OCI-LY1 (cell line): Measurements from ENCODE around the gene SEC22C.

Source experiments
- H2AFZ ChIP-seq: fragments of 200-600 bp; sonication (generic), shearing (Covaris generic); 2 replicates; pipeline ENCODE4 v1.6.0; 2014; ENCODE audit warnings: antibody characterized with exemption, mild to moderate bottlenecking, low read length
- H3F3A ChIP-seq: fragments of 200-600 bp; sonication (generic), shearing (Covaris generic); 2 replicates; pipeline ENCODE4 v1.6.0; 2014; ENCODE audit warnings: mild to moderate bottlenecking, antibody characterized with exemption, low read length, moderate library complexity; ENCODE audit not compliant: insufficient read depth
- H3K27ac ChIP-seq: fragments of 200-600 bp; sonication (generic); 2 replicates; pipeline ENCODE4 v1.5.1; 2014; ENCODE audit warnings: low read length, mixed run types, mild to moderate bottlenecking, low read depth; ENCODE audit not compliant: poor library complexity, severe bottlenecking
- H3K27me3 ChIP-seq: fragments of 200-600 bp; sonication (generic); 2 replicates; pipeline ENCODE4 v1.6.0; 2014; ENCODE audit warnings: antibody characterized with exemption, mild to moderate bottlenecking, low read length, moderate library complexity; ENCODE audit not compliant: insufficient read depth
- H3K36me3 ChIP-seq: fragments of 200-600 bp; sonication (generic); 2 replicates; pipeline ENCODE4 v1.6.1; 2014; ENCODE audit warnings: mild to moderate bottlenecking, antibody characterized with exemption, low read length, moderate library complexity, mixed read lengths; ENCODE audit not compliant: insufficient read depth
- H3K4me1 ChIP-seq: fragments of 200-600 bp; sonication (generic); 2 replicates; pipeline ENCODE4 v1.5.1; 2014; ENCODE audit warnings: mild to moderate bottlenecking, low read length, moderate library complexity; ENCODE audit not compliant: insufficient read depth, severe bottlenecking
- H3K4me2 ChIP-seq: fragments of 200-600 bp; sonication (generic), shearing (Covaris generic); 2 replicates; pipeline ENCODE4 v1.6.1; 2014; ENCODE audit warnings: low read length
- H3K4me3 ChIP-seq: fragments of 200-600 bp; sonication (generic); 2 replicates; pipeline ENCODE4 v1.5.1; 2014; ENCODE audit warnings: low read length, low read depth, mild to moderate bottlenecking, mixed read lengths; ENCODE audit not compliant: poor library complexity, severe bottlenecking
- H3K79me2 ChIP-seq: fragments of 200-600 bp; shearing (Covaris generic); 2 replicates; pipeline ENCODE4 v1.6.1; 2016; ENCODE audit warnings: mixed run types, low read length, mixed read lengths; ENCODE audit not compliant: insufficient read depth
- H3K9ac ChIP-seq: fragments of 200-600 bp; sonication (generic), shearing (Covaris generic); 2 replicates; pipeline ENCODE4 v1.6.1; 2014; ENCODE audit warnings: mild to moderate bottlenecking, low read length, mixed read lengths
- H3K9me2 ChIP-seq: fragments of 200-600 bp; sonication (generic), shearing (Covaris generic); 2 replicates; pipeline ENCODE4 v1.6.1; 2014; ENCODE audit warnings: low read depth, mild to moderate bottlenecking, low read length, mixed read lengths
- H3K9me3 ChIP-seq: fragments of 200-600 bp; shearing (Covaris generic); 2 replicates; pipeline ENCODE4 v1.6.1; 2014; ENCODE audit warnings: low read length, mixed read lengths
- H4K20me1 ChIP-seq: fragments of 200-600 bp; sonication (generic), shearing (Covaris generic); 2 replicates; pipeline ENCODE4 v1.6.0; 2016; ENCODE audit warnings: mild to moderate bottlenecking, low read length; ENCODE audit not compliant: insufficient read depth
- EZH2 ChIP-seq: fragments of 200-600 bp; sonication (generic), shearing (Covaris generic); IDR thresholded peaks from 2 replicates; pipeline ENCODE4 v1.8.0; 2017; ENCODE audit warnings: borderline replicate concordance, mixed run types, mild to moderate bottlenecking, antibody characterized with exemption, low read length, moderate library complexity, mixed read lengths
- TF ChIP-seq, protein P1 (sequence below): fragments of 200-600 bp; sonication (generic), shearing (Covaris generic); IDR thresholded peaks from 2 replicates; pipeline ENCODE4 v1.5.1; 2017; ENCODE audit warnings: mild to moderate bottlenecking, antibody characterized with exemption, low read length, moderate library complexity, mixed read lengths

SEC22C gene

DNA sequence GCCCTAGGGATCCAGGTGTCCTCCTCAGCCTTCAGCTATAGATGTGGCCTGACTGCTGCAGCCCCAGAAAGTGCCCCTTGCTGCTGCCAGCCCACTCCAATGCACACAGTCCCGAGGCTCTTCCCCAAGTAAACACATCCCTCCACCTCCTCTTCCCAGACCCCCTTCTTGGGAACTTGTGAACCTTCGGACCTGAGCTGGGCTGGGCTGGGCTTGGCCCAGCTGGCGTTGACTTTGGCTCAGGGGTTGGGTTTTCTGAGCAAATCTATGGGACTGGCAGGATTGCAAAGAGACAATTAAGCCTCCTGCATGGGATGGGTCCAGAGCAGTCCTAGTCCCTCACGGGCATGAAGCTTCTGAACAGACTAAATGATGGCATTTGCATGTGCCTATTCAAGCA lies 64.7 kb downstream of the SEC22C start:
- H3K79me2 ChIP-seq = no peaks in the 10 kb centered on the region
- no peaks in the 10 kb centered on the region for H4K20me1 ChIP-seq
- no peaks in the 10 kb centered on the region for H3F3A ChIP-seq
- H3K4me3 ChIP-seq = no peak overlapping the region
- no peaks in the 10 kb centered on the region for H3K27me3 ChIP-seq
- no peaks in the 10 kb centered on the region for H3K36me3 ChIP-seq
- H3K4me1 ChIP-seq = no peaks in the 10 kb centered on the region
- H3K4me2 ChIP-seq = no peak overlapping the region
- no peak overlapping the region for H3K9ac ChIP-seq
- no peak overlapping the region for H3K27ac ChIP-seq
- H3K9me3 ChIP-seq = no peaks in the 10 kb centered on the region
- H2AFZ ChIP-seq = no peak overlapping the region
- H3K9me2 ChIP-seq = no peaks in the 10 kb centered on the region
- TF ChIP-seq, protein P1, sequence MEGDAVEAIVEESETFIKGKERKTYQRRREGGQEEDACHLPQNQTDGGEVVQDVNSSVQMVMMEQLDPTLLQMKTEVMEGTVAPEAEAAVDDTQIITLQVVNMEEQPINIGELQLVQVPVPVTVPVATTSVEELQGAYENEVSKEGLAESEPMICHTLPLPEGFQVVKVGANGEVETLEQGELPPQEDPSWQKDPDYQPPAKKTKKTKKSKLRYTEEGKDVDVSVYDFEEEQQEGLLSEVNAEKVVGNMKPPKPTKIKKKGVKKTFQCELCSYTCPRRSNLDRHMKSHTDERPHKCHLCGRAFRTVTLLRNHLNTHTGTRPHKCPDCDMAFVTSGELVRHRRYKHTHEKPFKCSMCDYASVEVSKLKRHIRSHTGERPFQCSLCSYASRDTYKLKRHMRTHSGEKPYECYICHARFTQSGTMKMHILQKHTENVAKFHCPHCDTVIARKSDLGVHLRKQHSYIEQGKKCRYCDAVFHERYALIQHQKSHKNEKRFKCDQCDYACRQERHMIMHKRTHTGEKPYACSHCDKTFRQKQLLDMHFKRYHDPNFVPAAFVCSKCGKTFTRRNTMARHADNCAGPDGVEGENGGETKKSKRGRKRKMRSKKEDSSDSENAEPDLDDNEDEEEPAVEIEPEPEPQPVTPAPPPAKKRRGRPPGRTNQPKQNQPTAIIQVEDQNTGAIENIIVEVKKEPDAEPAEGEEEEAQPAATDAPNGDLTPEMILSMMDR = no peak
- no peak for TF ChIP-seq EZH2

DNA sequence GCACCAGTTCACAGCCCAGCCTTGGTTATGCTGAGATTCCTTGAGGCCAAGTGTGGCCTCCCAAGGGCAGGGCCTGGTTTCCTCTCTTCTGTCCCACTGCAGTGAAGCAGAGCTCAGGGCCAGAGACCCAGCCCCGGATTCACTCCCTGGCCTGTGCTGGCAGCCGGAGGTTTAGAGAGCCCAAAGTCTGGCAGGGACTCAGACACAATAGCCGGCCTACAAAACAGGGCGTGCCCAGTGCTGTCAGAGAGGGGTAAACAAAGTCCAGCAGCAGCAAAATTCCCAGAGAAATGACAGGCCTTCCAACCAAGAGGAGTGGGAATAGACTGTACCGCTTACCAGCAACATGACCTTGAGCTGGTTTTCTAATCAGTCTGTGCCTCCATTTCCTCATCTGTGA lies 65.3 kb downstream of the SEC22C start:
- Histone ChIP-seq H3K36me3 (no peaks in the 10 kb centered on the region), H3K27me3 (no peaks in the 10 kb centered on the region), H3K9ac (no peak overlapping the region), H3K9me2 (no peaks in the 10 kb centered on the region), H3K4me2 (no peak overlapping the region), H3K4me3 (no peak overlapping the region), H3F3A (no peaks in the 10 kb centered on the region), H3K27ac (no peak overlapping the region), H2AFZ (no peak overlapping the region), H4K20me1 (no peaks in the 10 kb centered on the region), H3K4me1 (no peaks in the 10 kb centered on the region), H3K79me2 (no peaks in the 10 kb centered on the region), H3K9me3 (no peaks in the 10 kb centered on the region)
- TF ChIP-seq EZH2 = no peak
- TF ChIP-seq, protein P1 = no peak

DNA sequence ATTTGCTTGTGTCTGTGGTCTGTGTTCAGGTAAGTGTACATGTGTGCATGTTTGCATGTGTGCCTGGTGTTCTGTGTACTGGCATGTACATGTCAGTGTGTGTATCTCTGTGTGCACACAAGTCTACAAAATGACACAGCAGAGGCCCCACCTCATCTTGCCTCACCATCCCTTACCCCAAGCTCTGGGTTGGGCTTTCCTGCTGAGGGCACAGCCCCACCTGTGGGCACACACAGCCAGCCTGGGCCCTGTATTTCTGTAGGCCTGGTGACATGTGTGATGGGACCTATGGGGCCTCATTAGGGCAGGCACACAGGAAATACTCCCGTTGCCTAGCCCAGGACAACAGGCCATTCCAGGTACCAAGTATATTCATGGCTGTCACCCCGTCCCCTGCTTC lies 65.8 kb downstream of the SEC22C start:
- no peak overlapping the region for H3K4me2 ChIP-seq
- H3K4me3 ChIP-seq = no peak overlapping the region
- no peaks in the 10 kb centered on the region for H3K36me3 ChIP-seq
- H3K9me3 ChIP-seq = no peaks in the 10 kb centered on the region
- H3K9me2 ChIP-seq = no peaks in the 10 kb centered on the region
- no peaks in the 10 kb centered on the region for H3K79me2 ChIP-seq
- H3F3A ChIP-seq = no peaks in the 10 kb centered on the region
- H3K27me3 ChIP-seq = no peaks in the 10 kb centered on the region
- H3K27ac ChIP-seq = no peak overlapping the region
- no peaks in the 10 kb centered on the region for H3K4me1 ChIP-seq
- no peak overlapping the region for H2AFZ ChIP-seq
- TF ChIP-seq, protein P1 = no peak
- TF ChIP-seq EZH2 = no peak
- H3K9ac ChIP-seq = no peak overlapping the region
- H4K20me1 ChIP-seq = no peaks in the 10 kb centered on the region
